Adrenal gland (tissue), 12 donors: ENCODE data around the gene ZCWPW2. TPM values are rescaled to one million over a fixed set of nuclear protein-coding genes. Genes with fewer than 3 reads are reported as not detected.

Source experiments
- DNase-seq, 7 donors: peaks; one replicate each; pipeline ENCODE4 v3.0.0-alpha.2; 2019 to 2020
- H3K27ac ChIP-seq, 5 donors: fragments of 200-600 bp; sonication (generic) in 4 of 5; 1 replicate in 3 of 5; 2 replicates in 2 of 5; pipeline versions ENCODE4 v1.5.1 to v1.8.0; 2016 to 2020; ENCODE audit warnings: mild to moderate bottlenecking in 1 of 5
- H3K27me3 ChIP-seq: fragments of 200-600 bp; 2 replicates; pipeline ENCODE4 v1.8.0; 2021
- H3K36me3 ChIP-seq, 2 donors: fragments of 200-600 bp; replicated peaks in 1 of 2; 1 replicate in 1 of 2; 2 replicates in 1 of 2; pipeline versions ENCODE4 v1.5.1 to v1.8.0; 2018 to 2022
- H3K4me1 ChIP-seq, 2 donors: fragments of 200-600 bp; replicated peaks in 1 of 2; 1 replicate in 1 of 2; 2 replicates in 1 of 2; pipeline versions ENCODE4 v1.5.1 to v1.8.0; 2018 to 2021
- H3K4me3 ChIP-seq, 4 donors: fragments of 200-600 bp; sonication (generic) in 3 of 4; one replicate each; pipeline ENCODE4 v1.5.1; 2016 to 2018
- H3K9me3 ChIP-seq, 3 donors: fragments of 200-600 bp; sonication (generic) in 1 of 3; replicated peaks in 1 of 3; 1 replicate in 2 of 3; 2 replicates in 1 of 3; pipeline versions ENCODE4 v1.5.1 to v1.8.0; 2016 to 2021
- CTCF ChIP-seq, 6 experiments: fragments of 450-650 bp in 4 of 6; fragments of 200-600 bp in 2 of 6; sonication (generic) in 1 of 6; IDR thresholded peaks; 1 replicate in 5 of 6; 2 replicates in 1 of 6; pipeline versions ENCODE4 v1.5.1 to v1.8.0; 2016 to 2021; ENCODE audit warnings: antibody characterized with exemption in 6 of 6, mild to moderate bottlenecking in 2 of 6, moderate library complexity in 1 of 6
- POLR2A ChIP-seq, 2 donors: fragments of 450-650 bp; IDR thresholded peaks; one replicate each; pipeline ENCODE4 v1.6.1; 2017; ENCODE audit warnings: antibody characterized with exemption in 2 of 2, mild to moderate bottlenecking in 2 of 2, moderate library complexity in 1 of 2
- WGBS, 4 donors: extraction: QIAGEN DNeasy Blood & Tissue Kit in 2 of 4; methylation state at CpG; one replicate each; pipeline versions ENCODE4 v1.1.5 to v1.1.7; 2013 to 2017; 5-methylcytosine and 5-hydroxymethylcytosine counted together
- intact Hi-C, 2 donors: fragments of 100-400 bp; cut with DNase I; formaldehyde crosslinking; loops; one replicate each; pipeline versions ENCODE4 v1.14.1 to v1.15.0; 2022 to 2023
- polyA plus RNA-seq, 3 donors: library from polyadenylated mRNA; stranded (reverse); fragments of 200-250 nt in 2 of 3; fragments of 350-450 nt in 1 of 3; fragmentation: Illumina TruSeq in 1 of 3; extraction: RNeasy Lipid Tissue Mini Kit (QIAGEN cat#74804) in 1 of 3; gene quantifications; one replicate each; pipeline ENCODE4 v1.2.3, GENCODE V29; 2013 to 2014
- total RNA-seq, 9 donors: library from RNA; depleted of rRNA in 4 of 9; stranded (reverse); fragments of >200 nt in 4 of 9; fragments of 120-200 nt in 1 of 9; fragmentation: NEBNext Ultra II Directional in 1 of 9; extraction: Animal tissue kit (Norgen Biotek cat#: 25700) in 1 of 9; gene quantifications; one replicate each; pipeline versions ENCODE4 v1.1.0 to v1.2.4, GENCODE V29; 2013 to 2023
- donor health status: healthy with polysubstance abuse.
- donor health status: Bipolar disorder and iron deficiency.
- donor health status: DM: yes; HTN: yes; CAD: no.
- donor health status: DM: no; HTN: no; CAD: no.
- donor health status: DM: no; HTN: no; CAD: no.
- donor health status: DM: yes; HTN: yes; CAD: no.

Gene ZCWPW2
- total and polyA plus RNA-seq, 12 donors, result 0.55 to 2.1 (median 1.3) TPM

- intact Hi-C loops, result no loop called here
- no peaks in the 10 kb centered on the region for H3K9me3 ChIP-seq
- H3K4me1 ChIP-seq, result peaks cover 0 to 63% of the 10 kb centered on the region in 2 donors
- TF ChIP-seq POLR2A (IDR thresholded peaks at IDR 0.05), result no peak
- TF ChIP-seq CTCF (IDR thresholded peaks at IDR 0.05), result no peak
- no peaks in the 10 kb centered on the region for H3K27me3 ChIP-seq
- H3K36me3 ChIP-seq, result peaks cover 0 to 16% of the 10 kb centered on the region in 2 donors
- H3K27ac ChIP-seq, result no peak overlapping the region
- no peak for DNase-seq
- no peak overlapping the region for H3K4me3 ChIP-seq
Measured at GRCh38 chr3:28343144-28343543, 5.4 kb upstream of the ZCWPW2 start.

GRCh38 chr3:28345690-28346089 lies 2.8 kb upstream of the ZCWPW2 start:
- H3K36me3 ChIP-seq, result no peaks in the 10 kb centered on the region
- intact Hi-C loops, result no loop called here
- H3K4me3 ChIP-seq, result peak overlapping the region in 1 of 4 donors; percentile 88
- TF ChIP-seq CTCF (IDR thresholded peaks at IDR 0.05), result no peak
- TF ChIP-seq POLR2A (IDR thresholded peaks at IDR 0.05), result no peak
- H3K27ac ChIP-seq, result no peak overlapping the region
- H3K27me3 ChIP-seq, result no peaks in the 10 kb centered on the region
- peaks cover 0 to 69% of the 10 kb centered on the region in 2 donors for H3K4me1 ChIP-seq
- H3K9me3 ChIP-seq, result peaks cover 0 to 10% (median 0%) of the 10 kb centered on the region in 3 donors
- WGBS, 4 donors, result 97 to 100% (median 97%) methylated on average over 1 of the region's 1 CpG
- DNase-seq, result no peak

GRCh38 chr3:28347374-28348264 lies 902 bp upstream of the ZCWPW2 start:
- no peaks in the 10 kb centered on the region for H3K36me3 ChIP-seq
- H3K27me3 ChIP-seq, result no peaks in the 10 kb centered on the region
- H3K9me3 ChIP-seq, result peaks cover 0 to 10% (median 10%) of the 10 kb centered on the region in 3 donors
- whole genome bisulfite sequencing, 4 donors, result 16 to 23% (median 17%) methylated on average over 16 of the region's 16 CpGs
- H3K27ac ChIP-seq, result peak overlapping the region; percentile 96 to 100 (median 100)
- TF ChIP-seq POLR2A (IDR thresholded peaks at IDR 0.05) (no peak), CTCF (IDR thresholded peaks at IDR 0.05) (no peak)
- DNase-seq, result peak in 3 of 7 donors; percentile 2 to 14 (median 13)
- intact Hi-C loops, result no loop called here
- peaks cover 0 to 60% of the 10 kb centered on the region in 2 donors for H3K4me1 ChIP-seq
- peak overlapping the region in 3 of 4 donors; percentile 68 to 88 (median 72) for H3K4me3 ChIP-seq

- H3K36me3 ChIP-seq, result no peaks in the 10 kb centered on the region
- 0 to 2% (median 1%) methylated on average over 12 to 16 of the region's 16 CpGs for WGBS, 4 donors
- peak in 3 of 7 donors; percentile 96 to 97 (median 96) for DNase-seq
- intact Hi-C loops, result no loop called here
- H3K4me1 ChIP-seq, result peaks cover 0 to 55% of the 10 kb centered on the region in 2 donors
- H3K4me3 ChIP-seq, result peak overlapping the region; percentile 68 to 96 (median 80)
- no peaks in the 10 kb centered on the region for H3K27me3 ChIP-seq
- H3K27ac ChIP-seq, result peak overlapping the region; percentile 96 to 100 (median 100)
- no peak for TF ChIP-seq CTCF (IDR thresholded peaks at IDR 0.05)
- TF ChIP-seq POLR2A (IDR thresholded peaks at IDR 0.05), result peak in 1 of 2 donors; percentile 68
- peaks cover 0 to 16% (median 10%) of the 10 kb centered on the region in 3 donors for H3K9me3 ChIP-seq
Measured at GRCh38 chr3:28348265-28348628, 274 bp upstream of the ZCWPW2 start.
